Measurements from ENCODE around the gene JAG1. TPM values are rescaled to one million over a fixed set of nuclear protein-coding genes. Genes with fewer than 3 reads are reported as not detected.
A peak's percentile ranks its signal among the peaks of the same experiment; 100 is the strongest.

Gene JAG1
- polyA plus RNA-seq (ENCODE audit: insufficient read length in 3 of 3) = 100 to 1,000 TPM; 169 to 228 (median 174) TPM
- long read RNA-seq, donor 1, full-length matches to known transcripts = 2 of 9 reads
- long read RNA-seq, donor 1, partial matches to known transcripts = 7 of 9 reads
- long read RNA-seq, donor 1, other reads (novel, unspliced or antisense) = 0 of 9 reads
- long read RNA-seq, donor 2, full-length matches to known transcripts = 9 of 9 reads
- long read RNA-seq, donor 2, partial matches to known transcripts = 0 of 9 reads
- long read RNA-seq, donor 2, other reads (novel, unspliced or antisense) = 0 of 9 reads
- long read RNA-seq, donor 3, full-length matches to known transcripts = 17 of 47 reads
- long read RNA-seq, donor 3, partial matches to known transcripts = 30 of 47 reads
- long read RNA-seq, donor 3, other reads (novel, unspliced or antisense) = 0 of 47 reads
- long read RNA-seq, donor 4, full-length matches to known transcripts = 10 of 22 reads
- long read RNA-seq, donor 4, partial matches to known transcripts = 12 of 22 reads
- long read RNA-seq, donor 4, other reads (novel, unspliced or antisense) = 0 of 22 reads
- long read RNA-seq, donor 5, full-length matches to known transcripts = 23 of 60 reads
- long read RNA-seq, donor 5, partial matches to known transcripts = 37 of 60 reads
- long read RNA-seq, donor 5, other reads (novel, unspliced or antisense) = 0 of 60 reads
- long read RNA-seq, donor 6, full-length matches to known transcripts = 20 of 44 reads
- long read RNA-seq, donor 6, partial matches to known transcripts = 24 of 44 reads
- long read RNA-seq, donor 6, other reads (novel, unspliced or antisense) = 0 of 44 reads
- long read RNA-seq, donor 7, full-length matches to known transcripts = 4 of 19 reads
- long read RNA-seq, donor 7, partial matches to known transcripts = 15 of 19 reads
- long read RNA-seq, donor 7, other reads (novel, unspliced or antisense) = 0 of 19 reads
- long read RNA-seq, donor 8, full-length matches to known transcripts = 12 of 17 reads
- long read RNA-seq, donor 8, partial matches to known transcripts = 5 of 17 reads
- long read RNA-seq, donor 8, other reads (novel, unspliced or antisense) = 0 of 17 reads
- long read RNA-seq, donor 9, full-length matches to known transcripts = 6 of 21 reads
- long read RNA-seq, donor 9, partial matches to known transcripts = 15 of 21 reads
- long read RNA-seq, donor 9, other reads (novel, unspliced or antisense) = 0 of 21 reads
- long read RNA-seq, donor 10, full-length matches to known transcripts = 10 of 51 reads
- long read RNA-seq, donor 10, partial matches to known transcripts = 41 of 51 reads
- long read RNA-seq, donor 10, other reads (novel, unspliced or antisense) = 0 of 51 reads
- long read RNA-seq, donor 11, full-length matches to known transcripts = 16 of 23 reads
- long read RNA-seq, donor 11, partial matches to known transcripts = 7 of 23 reads
- long read RNA-seq, donor 11, other reads (novel, unspliced or antisense) = 0 of 23 reads
- long read RNA-seq, donor 12, full-length matches to known transcripts = 3 of 52 reads
- long read RNA-seq, donor 12, partial matches to known transcripts = 49 of 52 reads
- long read RNA-seq, donor 12, other reads (novel, unspliced or antisense) = 0 of 52 reads
- long read RNA-seq, donor 13, full-length matches to known transcripts = 14 of 42 reads
- long read RNA-seq, donor 13, partial matches to known transcripts = 28 of 42 reads
- long read RNA-seq, donor 13, other reads (novel, unspliced or antisense) = 0 of 42 reads
- long read RNA-seq, donor 14, full-length matches to known transcripts = 16 of 61 reads
- long read RNA-seq, donor 14, partial matches to known transcripts = 45 of 61 reads
- long read RNA-seq, donor 14, other reads (novel, unspliced or antisense) = 0 of 61 reads
- long read RNA-seq, donor 15, full-length matches to known transcripts = 5 of 5 reads
- long read RNA-seq, donor 15, partial matches to known transcripts = 0 of 5 reads
- long read RNA-seq, donor 15, other reads (novel, unspliced or antisense) = 0 of 5 reads
- long read RNA-seq, donor 16, full-length matches to known transcripts = 28 of 83 reads
- long read RNA-seq, donor 16, partial matches to known transcripts = 55 of 83 reads
- long read RNA-seq, donor 16, other reads (novel, unspliced or antisense) = 0 of 83 reads

- DNase-seq (ENCODE audit: extremely low read depth in 1 of 11, low read depth in 9 of 11, low spot score in 4 of 11) = peak; percentile 90 to 96 (median 92)
Measured at GRCh38 chr20:10673842-10674683, at the start of gene JAG1. Gene JAG1 (minus strand): TSS chr20:10673999. CDS start chr20:10673530, 469 bp downstream.

DNA sequence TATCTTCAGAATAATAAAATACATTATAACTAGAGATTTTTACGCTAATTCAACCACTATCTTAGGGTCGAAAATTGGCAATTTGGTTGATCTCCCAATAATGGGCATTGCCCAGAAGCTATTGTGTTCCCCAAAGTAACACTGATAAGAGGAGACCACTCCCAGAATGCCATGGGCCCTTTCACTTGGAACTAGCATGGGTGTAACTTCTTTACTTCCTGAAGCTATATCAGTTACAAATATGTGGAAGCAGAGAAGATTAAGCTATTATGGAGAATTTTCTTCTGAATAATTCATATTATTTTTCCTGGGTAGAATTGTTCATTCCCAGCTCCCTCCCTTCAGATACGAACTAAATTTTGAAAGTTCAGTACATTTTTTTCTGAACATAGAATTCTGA is 48.2 kb upstream of the JAG1 start:
- no peak for DNase-seq (ENCODE audit: extremely low read depth in 1 of 11, low read depth in 9 of 11, low spot score in 4 of 11)

DNA sequence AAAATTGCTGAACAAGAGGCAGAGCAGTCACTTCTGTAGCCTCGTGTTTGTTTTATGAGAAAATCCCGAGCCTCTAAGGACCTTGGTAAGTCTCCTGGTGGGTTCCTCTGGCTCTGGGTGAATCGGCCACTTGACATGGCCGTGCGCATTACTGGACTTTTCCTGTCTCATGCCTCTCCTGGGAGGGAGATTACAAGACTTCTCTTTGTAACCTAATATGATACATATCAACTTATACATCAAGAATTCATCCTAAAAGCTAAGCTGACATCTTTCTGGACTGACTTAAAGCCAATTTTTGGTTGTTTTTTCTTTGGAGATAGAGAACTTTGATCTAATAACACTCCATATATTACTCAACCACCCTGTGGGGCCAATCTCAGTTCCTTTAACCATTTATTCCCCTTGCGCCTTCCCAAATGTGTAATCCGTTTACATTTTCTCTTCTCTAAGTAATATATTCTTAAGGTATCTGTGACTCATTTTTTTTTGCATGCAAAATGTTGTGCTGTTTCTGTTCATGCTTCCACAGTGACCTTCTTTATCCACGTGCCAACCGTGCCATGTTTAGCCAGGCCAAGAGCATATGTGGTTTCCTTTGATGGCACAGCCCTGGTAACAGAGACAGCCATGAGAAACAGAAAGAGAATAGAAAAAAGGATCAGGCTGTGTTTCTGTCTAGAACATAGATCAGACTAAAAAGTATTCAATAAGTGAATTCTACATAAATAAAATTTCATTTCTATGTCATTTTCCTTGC is 47.5 kb upstream of the JAG1 start:
- DNase-seq (ENCODE audit: extremely low read depth in 1 of 11, low read depth in 9 of 11, low spot score in 4 of 11) = no peak

- no peak for DNase-seq (ENCODE audit: extremely low read depth in 1 of 11, low read depth in 9 of 11, low spot score in 4 of 11)
Measured at GRCh38 chr20:10720565-10720964, 46.8 kb upstream of the JAG1 start.

- DNase-seq (ENCODE audit: extremely low read depth in 1 of 11, low read depth in 9 of 11, low spot score in 4 of 11) = no peak
Measured at GRCh38 chr20:10719740-10720385, 46.1 kb upstream of the JAG1 start.

DNA sequence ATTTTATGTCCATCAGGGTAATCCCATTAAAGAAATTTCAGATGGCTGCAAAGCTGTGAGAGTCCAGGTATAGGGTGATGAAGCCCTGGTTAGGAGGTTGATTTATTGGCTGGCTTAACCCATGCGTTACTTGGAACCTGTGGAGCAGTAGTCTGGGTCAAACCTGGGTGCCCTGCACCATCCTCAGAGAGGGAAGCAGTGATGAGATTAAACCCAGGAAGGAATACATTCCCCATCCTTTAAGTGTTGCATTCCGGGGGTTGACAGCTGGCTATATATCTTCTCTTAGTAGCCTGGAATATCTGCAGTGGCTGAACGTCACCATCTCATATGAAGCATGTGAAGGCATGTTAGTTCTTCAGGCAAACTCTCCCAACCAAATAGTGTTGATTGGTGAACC is 44.9 kb upstream of the JAG1 start:
- DNase-seq (ENCODE audit: extremely low read depth in 1 of 11, low read depth in 9 of 11, low spot score in 4 of 11) = peak in 6 of 11 donors; percentile 16 to 58 (median 36)

- DNase-seq (ENCODE audit: extremely low read depth in 1 of 11, low read depth in 9 of 11, low spot score in 4 of 11) = no peak
Measured at GRCh38 chr20:10716855-10717254, 43.1 kb upstream of the JAG1 start.

DNA sequence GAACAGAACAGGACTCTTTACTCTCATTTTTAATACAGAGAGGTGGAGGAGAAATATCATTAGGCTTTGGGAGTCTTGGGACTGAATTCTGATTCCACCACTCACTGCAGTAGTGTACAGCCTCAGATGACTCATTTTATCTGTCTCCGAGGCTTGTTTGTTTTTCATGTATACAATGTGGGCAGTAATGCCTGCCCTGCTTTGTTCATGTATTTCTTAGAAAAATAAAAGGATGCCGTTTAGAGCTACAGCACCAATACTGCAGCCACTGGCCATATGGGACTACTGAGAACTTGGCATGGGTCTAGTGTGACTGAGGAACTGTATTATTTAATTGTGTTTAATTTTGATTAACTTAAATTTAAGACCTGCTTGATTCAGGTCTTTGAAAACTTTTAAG is 41.2 kb upstream of the JAG1 start:
- no peak for DNase-seq (ENCODE audit: extremely low read depth in 1 of 11, low read depth in 9 of 11, low spot score in 4 of 11)

- no peak for DNase-seq (ENCODE audit: extremely low read depth in 1 of 11, low read depth in 9 of 11, low spot score in 4 of 11)
Measured at GRCh38 chr20:10714236-10714975, 40.6 kb upstream of the JAG1 start.

DNA sequence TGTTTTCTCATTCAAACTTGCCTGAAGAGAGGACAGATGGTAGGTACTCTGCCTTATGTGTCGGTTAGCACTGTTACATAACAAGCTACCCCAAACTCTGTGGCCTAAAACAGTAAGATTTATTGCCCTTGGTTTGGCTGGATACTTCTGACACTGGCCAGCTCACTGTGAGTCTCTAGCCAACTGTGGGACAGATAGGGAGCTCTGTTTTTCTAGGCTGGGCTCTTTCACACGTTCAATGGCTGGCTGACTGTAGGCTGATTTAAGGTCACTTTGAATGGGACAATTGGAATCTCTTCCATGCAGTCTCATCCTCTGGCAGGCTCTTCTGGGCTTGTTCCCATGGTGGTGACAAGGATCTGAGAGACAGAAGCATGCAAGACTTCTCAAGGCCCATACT is 39.4 kb upstream of the JAG1 start:
- no peak for DNase-seq (ENCODE audit: extremely low read depth in 1 of 11, low read depth in 9 of 11, low spot score in 4 of 11)

- no peak for DNase-seq (ENCODE audit: extremely low read depth in 1 of 11, low read depth in 9 of 11, low spot score in 4 of 11)
Measured at GRCh38 chr20:10711903-10712451, 38.2 kb upstream of the JAG1 start.

DNA sequence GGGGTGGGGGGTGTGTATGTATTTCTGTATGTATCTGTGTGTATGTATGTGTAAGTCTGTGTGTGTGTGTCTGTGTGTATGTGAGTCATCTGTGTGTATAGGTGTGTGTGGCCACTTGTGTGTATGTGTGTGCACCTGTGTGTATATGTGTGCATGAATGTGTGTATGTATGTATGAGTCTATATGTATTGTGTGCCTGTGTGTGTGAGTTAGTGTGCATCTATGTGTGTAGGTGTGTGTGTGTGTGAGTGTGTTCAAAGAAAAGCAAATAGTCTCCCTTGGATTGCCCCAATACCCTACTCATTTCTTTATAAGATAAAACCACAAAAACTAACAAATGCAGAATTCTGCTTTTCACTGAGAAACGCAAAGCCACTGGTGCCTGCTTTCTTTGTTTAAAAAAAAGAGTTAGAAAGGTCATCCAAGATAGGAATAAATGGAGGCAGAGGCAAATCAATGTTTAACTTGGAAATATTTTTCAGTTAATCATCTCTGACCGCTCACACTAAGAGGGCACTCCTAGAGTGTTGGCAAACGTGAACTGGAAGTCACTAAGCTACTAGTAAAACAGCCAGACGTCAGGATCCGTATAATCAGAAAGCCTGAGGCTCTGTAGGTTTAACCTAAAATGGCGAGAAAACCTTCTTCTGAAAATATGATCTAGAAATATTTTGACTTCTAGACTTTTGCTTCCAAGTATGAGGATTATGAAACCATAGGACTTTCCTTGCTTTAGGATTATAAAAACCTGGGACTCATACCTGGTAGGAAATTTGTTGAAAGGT is 37.4 kb upstream of the JAG1 start:
- DNase-seq (ENCODE audit: extremely low read depth in 1 of 11, low read depth in 9 of 11, low spot score in 4 of 11) = peak in 4 of 11 donors; percentile 33 to 72 (median 45)

- no peak for DNase-seq (ENCODE audit: extremely low read depth in 1 of 11, low read depth in 9 of 11, low spot score in 4 of 11)
Measured at GRCh38 chr20:10709916-10710315, 36.1 kb upstream of the JAG1 start.
